H9 (cell line): ENCODE results near the gene PAPLN. TPM values are rescaled to one million over a fixed set of nuclear protein-coding genes. Genes with fewer than 3 reads are reported as not detected.

ENCODE experiments used
- DNase-seq: peaks from one replicate; pipeline ENCODE4 v3.0.0-alpha.2; 2017
- H2AFZ ChIP-seq: one replicate; pipeline ENCODE4 v1.6.1; 2013; ENCODE audit warnings: mild to moderate bottlenecking, low read length, control low read depth, moderate library complexity
- H2AK5ac ChIP-seq: 2 replicates; pipeline ENCODE4 v1.6.1; 2013; ENCODE audit warnings: low read length, control low read depth, mixed read lengths; ENCODE audit not compliant: insufficient read length
- H2BK120ac ChIP-seq: one replicate; pipeline ENCODE4 v1.6.1; 2013; ENCODE audit warnings: low read depth, mild to moderate bottlenecking, low read length, control low read depth, inconsistent platforms; ENCODE audit not compliant: poor library complexity, severe bottlenecking
- H2BK12ac ChIP-seq: 2 replicates; pipeline ENCODE4 v1.6.1; 2013; ENCODE audit warnings: low read length, control low read depth, mixed read lengths, low read depth; ENCODE audit not compliant: insufficient read length
- H2BK15ac ChIP-seq: 2 replicates; pipeline ENCODE4 v1.6.1; 2013; ENCODE audit warnings: low read depth, low read length, control low read depth
- H2BK20ac ChIP-seq: one replicate; pipeline ENCODE4 v1.6.1; 2013; ENCODE audit warnings: low read depth, mild to moderate bottlenecking, low read length, control low read depth, inconsistent platforms; ENCODE audit not compliant: poor library complexity, severe bottlenecking
- H2BK5ac ChIP-seq: 2 replicates; pipeline ENCODE4 v1.6.1; 2013; ENCODE audit warnings: low read length, control low read depth, mixed read lengths; ENCODE audit not compliant: insufficient read length
- H3K14ac ChIP-seq: 2 replicates; pipeline ENCODE4 v1.6.1; 2013; ENCODE audit warnings: low read length, control low read depth; ENCODE audit not compliant: insufficient read depth
- H3K18ac ChIP-seq: 2 replicates; pipeline ENCODE4 v1.6.1; 2013; ENCODE audit warnings: low read depth, mild to moderate bottlenecking, mixed read lengths, low read length, control low read depth; ENCODE audit not compliant: insufficient read length
- H3K23ac ChIP-seq: 2 replicates; pipeline ENCODE4 v1.6.1; 2013; ENCODE audit warnings: low read length, control low read depth, mixed read lengths, low read depth; ENCODE audit not compliant: insufficient read length
- H3K23me2 ChIP-seq: 2 replicates; pipeline ENCODE4 v1.6.1; 2013; ENCODE audit warnings: low read depth, mild to moderate bottlenecking, mixed read lengths, low read length, control low read depth; ENCODE audit not compliant: insufficient read length, poor library complexity, severe bottlenecking
- H3K27ac ChIP-seq: 2 replicates; pipeline ENCODE4 v1.5.1; 2013; ENCODE audit warnings: low read length, control low read depth, mixed read lengths, low read depth; ENCODE audit not compliant: insufficient read length
- H3K27me3 ChIP-seq: 2 replicates; pipeline ENCODE4 v1.6.1; 2013; ENCODE audit warnings: low read length, control low read depth, inconsistent platforms; ENCODE audit not compliant: insufficient read depth
- H3K4ac ChIP-seq: 2 replicates; pipeline ENCODE4 v1.6.1; 2013; ENCODE audit warnings: low read depth, mild to moderate bottlenecking, control low read depth, inconsistent platforms, low read length, moderate library complexity
- H3K4me1 ChIP-seq: 2 replicates; pipeline ENCODE4 v1.6.1; 2013; ENCODE audit warnings: low read length, control low read depth, inconsistent platforms; ENCODE audit not compliant: insufficient read depth
- H3K4me2 ChIP-seq: 2 replicates; pipeline ENCODE4 v1.6.1; 2013; ENCODE audit warnings: low read length, control low read depth, mixed read lengths; ENCODE audit not compliant: insufficient read length, insufficient read depth
- H3K56ac ChIP-seq: 2 replicates; pipeline ENCODE4 v1.6.1; 2013; ENCODE audit warnings: low read depth, mild to moderate bottlenecking, mixed read lengths, low read length, control low read depth; ENCODE audit not compliant: insufficient read length
- H3K79me1 ChIP-seq: 2 replicates; pipeline ENCODE4 v1.6.1; 2013; ENCODE audit warnings: low read depth, mild to moderate bottlenecking, moderate library complexity, low read length, control low read depth, inconsistent platforms; ENCODE audit not compliant: insufficient read depth, poor library complexity, severe bottlenecking
- H3K79me2 ChIP-seq: 2 replicates; pipeline ENCODE4 v1.6.1; 2013; ENCODE audit warnings: low read length, control low read depth, inconsistent platforms; ENCODE audit not compliant: insufficient read depth
- H3K9ac ChIP-seq: 2 replicates; pipeline ENCODE4 v1.6.1; 2013; ENCODE audit warnings: low read length, control low read depth, mixed read lengths; ENCODE audit not compliant: insufficient read length; ENCODE audit errors: extremely low read depth
- H3K9me3 ChIP-seq: one replicate; pipeline ENCODE4 v1.6.1; 2013; ENCODE audit warnings: low read depth, low read length, inconsistent platforms; ENCODE audit not compliant: control insufficient read depth
- H3T11ph ChIP-seq: one replicate; pipeline ENCODE4 v1.6.1; 2013; ENCODE audit warnings: mild to moderate bottlenecking, low read length, control low read depth, inconsistent platforms
- H4K20me1 ChIP-seq: one replicate; pipeline ENCODE4 v1.6.1; 2013; ENCODE audit not compliant: control insufficient read depth, insufficient read length, insufficient read depth
- H4K5ac ChIP-seq: 2 replicates; pipeline ENCODE4 v1.6.1; 2013; ENCODE audit warnings: low read depth, mild to moderate bottlenecking, mixed read lengths, low read length, control low read depth; ENCODE audit not compliant: insufficient read length
- H4K8ac ChIP-seq: replicated peaks from 2 replicates; pipeline ENCODE4 v1.6.1; 2013; ENCODE audit warnings: low read length, control low read depth, mixed read lengths, low read depth; ENCODE audit not compliant: insufficient read length
- H4K91ac ChIP-seq: 2 replicates; pipeline ENCODE4 v1.6.1; 2013; ENCODE audit warnings: low read depth, mild to moderate bottlenecking, moderate library complexity, mixed read lengths, low read length, control low read depth; ENCODE audit not compliant: insufficient read length
- H3K27ac Mint-ChIP-seq, 3 experiments: 2 replicates in 2 of 3; 3 replicates in 1 of 3; pipeline ENCODE4 v1.8.0; 2020 to 2021; ENCODE audit warnings: mixed read lengths in 3 of 3, mild to moderate bottlenecking in 1 of 3, moderate library complexity in 1 of 3
- H3K27me3 Mint-ChIP-seq: 2 replicates; pipeline ENCODE4 v1.8.0; 2021; ENCODE audit warnings: low read depth, mild to moderate bottlenecking, moderate library complexity, mixed read lengths
- H3K36me3 Mint-ChIP-seq, 3 experiments: 2 replicates in 2 of 3; 3 replicates in 1 of 3; pipeline ENCODE4 v1.8.0; 2020 to 2021; ENCODE audit warnings: low read depth in 3 of 3, mixed read lengths in 3 of 3; ENCODE audit not compliant: insufficient read depth in 1 of 3
- H3K4me1 Mint-ChIP-seq, 2 experiments: 2 replicates each; pipeline ENCODE4 v1.8.0; 2020; ENCODE audit warnings: mixed read lengths in 2 of 2
- H3K4me3 Mint-ChIP-seq, 2 experiments: 2 replicates in 1 of 2; 3 replicates in 1 of 2; pipeline ENCODE4 v1.8.0; 2020 to 2021; ENCODE audit warnings: mild to moderate bottlenecking in 2 of 2, mixed read lengths in 2 of 2, moderate library complexity in 1 of 2
- H3K9me3 Mint-ChIP-seq, 2 experiments: 2 replicates in 1 of 2; 3 replicates in 1 of 2; pipeline ENCODE4 v1.8.0; 2020; ENCODE audit warnings: mild to moderate bottlenecking in 2 of 2, mixed read lengths in 2 of 2, moderate library complexity in 1 of 2
- CTCF ChIP-seq: fragments of 200-600 bp; sonication (generic); conservative IDR thresholded peaks from 3 replicates; pipeline ENCODE4 v1.8.0; 2021; ENCODE audit warnings: antibody characterized with exemption, mild to moderate bottlenecking
- WGBS: extraction: QIAGEN DNeasy Blood & Tissue Kit; methylation state at CpG from one replicate; pipeline ENCODE4 v1.1.7; 2013; ENCODE audit warnings: missing lambda C conversion rate, low lambda C conversion rate, mixed read lengths; ENCODE audit not compliant: insufficient read length; ENCODE audit errors: extremely low coverage; 5-methylcytosine and 5-hydroxymethylcytosine counted together
- total RNA-seq: library from RNA; stranded (reverse); gene quantifications from 2 replicates; pipeline ENCODE4 v1.2.1, GENCODE V29; 2021

Gene PAPLN
- total RNA-seq, 1 experiment from 2014 or later: 8.5 TPM

DNA sequence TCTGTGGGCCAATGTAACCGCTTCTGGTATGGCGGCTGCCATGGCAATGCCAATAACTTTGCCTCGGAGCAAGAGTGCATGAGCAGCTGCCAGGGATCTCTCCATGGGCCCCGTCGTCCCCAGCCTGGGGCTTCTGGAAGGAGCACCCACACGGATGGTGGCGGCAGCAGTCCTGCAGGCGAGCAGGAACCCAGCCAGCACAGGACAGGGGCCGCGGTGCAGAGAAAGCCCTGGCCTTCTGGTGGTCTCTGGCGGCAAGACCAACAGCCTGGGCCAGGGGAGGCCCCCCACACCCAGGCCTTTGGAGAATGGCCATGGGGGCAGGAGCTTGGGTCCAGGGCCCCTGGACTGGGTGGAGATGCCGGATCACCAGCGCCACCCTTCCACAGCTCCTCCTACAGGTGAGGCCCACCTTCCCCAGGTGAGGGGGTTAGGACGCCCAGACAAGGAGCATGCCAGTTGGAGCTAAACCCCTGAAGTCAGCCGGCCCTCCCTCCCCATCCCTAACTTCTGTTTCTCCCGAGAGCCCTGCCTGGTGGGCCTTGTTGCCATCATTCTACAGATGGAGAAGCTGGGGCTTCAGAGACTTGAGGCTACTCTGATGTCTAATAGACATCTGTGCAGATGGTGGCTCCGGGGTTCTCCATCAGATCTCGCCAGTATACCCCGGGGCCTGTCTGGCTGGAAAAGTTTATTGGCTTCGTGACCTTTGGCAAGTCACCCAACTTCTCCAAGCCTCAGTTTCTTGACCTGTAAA lies 25.3 kb downstream of the PAPLN start:
- H2BK15ac ChIP-seq: no peak overlapping the region
- no peak overlapping the region for H2BK5ac ChIP-seq
- no peaks in the 10 kb centered on the region for H3K79me2 ChIP-seq
- no peak overlapping the region for H3K18ac ChIP-seq
- H3K27me3 ChIP-seq: no peaks in the 10 kb centered on the region
- Mint-ChIP-seq H3K36me3 (peaks cover 0 to 4% (median 3%) of the 10 kb centered on the region in 3 experiments; a peak in 4 of 7 replicates), H3K27ac (no peak overlapping the region; a peak in 1 of 7 replicates), H3K4me1 (peaks cover 2 to 7% of the 10 kb centered on the region in 2 experiments; a peak in 1 of 4 replicates), H3K27me3 (peaks cover under 1% of the 10 kb centered on the region; the same call in 1 of the 2 replicates), H3K4me3 (no peak overlapping the region), H3K9me3 (peaks cover 0 to 2% of the 10 kb centered on the region in 2 experiments; a peak in 1 of 5 replicates)
- H4K20me1 ChIP-seq: no peaks in the 10 kb centered on the region
- DNase-seq: no peak
- no CpG with 5 or more reads among the region's 20 CpGs for WGBS
- no peak overlapping the region for H3T11ph ChIP-seq
- no peak overlapping the region for H3K4me2 ChIP-seq
- H3K23ac ChIP-seq: no peak overlapping the region
- no peaks in the 10 kb centered on the region for H3K23me2 ChIP-seq
- H3K4ac ChIP-seq: no peak overlapping the region
- no peak overlapping the region for H2BK12ac ChIP-seq
- no peaks in the 10 kb centered on the region for H3K9me3 ChIP-seq
- H2AFZ ChIP-seq: no peak overlapping the region
- no peak overlapping the region for H2BK120ac ChIP-seq
- H3K14ac ChIP-seq: no peak overlapping the region
- no peaks in the 10 kb centered on the region for H3K79me1 ChIP-seq
- TF ChIP-seq CTCF: no peak
- no peak overlapping the region for H2BK20ac ChIP-seq
- no peak overlapping the region for H3K56ac ChIP-seq
- H3K9ac ChIP-seq: no peak overlapping the region
- H4K91ac ChIP-seq: no peak overlapping the region
- no peak overlapping the region for H2AK5ac ChIP-seq
- no peak overlapping the region for H4K5ac ChIP-seq
- no peaks in the 10 kb centered on the region for H3K4me1 ChIP-seq
- H4K8ac ChIP-seq: no peak overlapping the region
- no peak overlapping the region for H3K27ac ChIP-seq
